CD4-positive, CD25-positive, alpha-beta regulatory T cell (primary cell): Measurements from ENCODE around the gene YPEL1. TPM values are rescaled to one million over a fixed set of nuclear protein-coding genes. Genes with fewer than 3 reads are reported as not detected.
"Not testable (repeated sequence)": the region's sequence is repeated elsewhere in the genome, so short reads cannot be mapped to it uniquely, and the experiment has no call there.

Source experiments
- ATAC-seq, 2 donors: fragments of 150-1000 bp; cut with Tn5 transposase; one replicate each; pipeline ENCODE4 v1.10.0; 2021; ENCODE audit warnings: low read depth in 2 of 2, moderate number of reproducible peaks in 2 of 2, moderate library complexity in 1 of 2
- DNase-seq, 3 donors: peaks; one replicate each; pipeline versions ENCODE4 v3.0.0 to v3.0.0-alpha.2; 2012 to 2022; ENCODE audit warnings: mixed read lengths in 1 of 3
- H3K27ac ChIP-seq: one replicate; pipeline ENCODE4 v1.7.0; 2013; ENCODE audit warnings: mild to moderate bottlenecking, low read length; ENCODE audit not compliant: insufficient read depth, poor library complexity, severe bottlenecking
- H3K27me3 ChIP-seq: one replicate; pipeline ENCODE4 v1.7.0; 2013; ENCODE audit warnings: low read length; ENCODE audit not compliant: control insufficient read depth, insufficient read depth
- H3K36me3 ChIP-seq: one replicate; pipeline ENCODE4 v1.7.0; 2013; ENCODE audit warnings: mild to moderate bottlenecking, low read length, moderate library complexity; ENCODE audit not compliant: control insufficient read depth, insufficient read depth
- H3K4me1 ChIP-seq: 2 replicates; pipeline ENCODE4 v1.7.0; 2013; ENCODE audit warnings: mild to moderate bottlenecking, low read length; ENCODE audit not compliant: insufficient read depth, control insufficient read depth, poor library complexity, severe bottlenecking
- H3K4me3 ChIP-seq: one replicate; pipeline ENCODE4 v1.7.0; 2013; ENCODE audit warnings: low read depth, mild to moderate bottlenecking, low read length, moderate library complexity
- H3K9me3 ChIP-seq, 2 experiments: 1 replicate in 1 of 2; 2 replicates in 1 of 2; pipeline ENCODE4 v1.7.0; 2013; ENCODE audit warnings: low read length in 2 of 2, mild to moderate bottlenecking in 1 of 2, moderate library complexity in 1 of 2; ENCODE audit not compliant: control insufficient read depth in 2 of 2
- H3K27ac Mint-ChIP-seq, 3 donors: one replicate each; pipeline ENCODE4 v1.8.0; 2020 to 2022; ENCODE audit warnings: mild to moderate bottlenecking in 3 of 3, mixed read lengths in 3 of 3, moderate library complexity in 2 of 3
- H3K27me3 Mint-ChIP-seq: one replicate; pipeline ENCODE4 v1.8.0; 2022; ENCODE audit warnings: mild to moderate bottlenecking, mixed read lengths
- H3K36me3 Mint-ChIP-seq: one replicate; pipeline ENCODE4 v1.8.0; 2020; ENCODE audit warnings: mixed read lengths
- H3K4me1 Mint-ChIP-seq, 4 donors: one replicate each; pipeline ENCODE4 v1.8.0; 2020 to 2022; ENCODE audit warnings: mixed read lengths in 4 of 4, mild to moderate bottlenecking in 1 of 4
- H3K4me3 Mint-ChIP-seq, 4 donors: one replicate each; pipeline ENCODE4 v1.8.0; 2020 to 2022; ENCODE audit warnings: mild to moderate bottlenecking in 4 of 4, mixed read lengths in 4 of 4, moderate library complexity in 3 of 4
- H3K9me3 Mint-ChIP-seq, 7 donors: one replicate each; pipeline ENCODE4 v1.8.0; 2020 to 2022; ENCODE audit warnings: mixed read lengths in 7 of 7, mild to moderate bottlenecking in 3 of 7, moderate library complexity in 2 of 7
- polyA plus RNA-seq, 4 donors: library from polyadenylated mRNA; unstranded; fragments of 300-500 nt; fragmentation: Illumina TruSeq; gene quantifications; one replicate each; pipeline ENCODE4 v1.2.3, GENCODE V29; 2021
- total RNA-seq: library from RNA; stranded (reverse); gene quantifications from one replicate; pipeline ENCODE4 v1.2.3, GENCODE V29; 2022

Gene YPEL1
- total and polyA plus RNA-seq, 5 donors from 2014 or later, result 5.4 to 20.1 (median 9.5) TPM

GRCh38 chr22:21683401-21683811 is 52.2 kb downstream of the YPEL1 start:
- Histone ChIP-seq H3K27me3 (no peaks in the 10 kb centered on the region), H3K9me3 (no peaks in the 10 kb centered on the region), H3K27ac (no peak overlapping the region), H3K36me3 (peaks cover 45% of the 10 kb centered on the region), H3K4me3 (no peak overlapping the region), H3K4me1 (no peaks in the 10 kb centered on the region)
- Mint-ChIP-seq H3K36me3 (peaks cover 9% of the 10 kb centered on the region), H3K27ac (peak overlapping the region in 1 of 3 donors; percentile 88), H3K4me1 (peaks cover 0 to 5% (median 1%) of the 10 kb centered on the region in 4 donors), H3K9me3 (no peaks in the 10 kb centered on the region), H3K27me3 (no peaks in the 10 kb centered on the region), H3K4me3 (no peak overlapping the region)
- ATAC-seq (no peak), DNase-seq (no peak)

GRCh38 chr22:21682385-21683175 is 53.0 kb downstream of the YPEL1 start:
- H3K27ac Mint-ChIP-seq, result no peak overlapping the region
- Histone ChIP-seq H3K36me3 (peaks cover 43% of the 10 kb centered on the region), H3K9me3 (no peaks in the 10 kb centered on the region), H3K4me1 (no peaks in the 10 kb centered on the region), H3K27me3 (no peaks in the 10 kb centered on the region), H3K4me3 (no peak overlapping the region), H3K27ac (no peak overlapping the region)
- no peaks in the 10 kb centered on the region for H3K9me3 Mint-ChIP-seq
- no peaks in the 10 kb centered on the region for H3K27me3 Mint-ChIP-seq
- H3K4me1 Mint-ChIP-seq, result peaks cover 0 to 5% (median 1%) of the 10 kb centered on the region in 4 donors
- H3K36me3 Mint-ChIP-seq, result peaks cover 9% of the 10 kb centered on the region
- H3K4me3 Mint-ChIP-seq, result no peak overlapping the region
- ATAC-seq (no peak), DNase-seq (no peak)

- DNase-seq (no peak), ATAC-seq (no peak)
- Mint-ChIP-seq H3K4me3 (no peak overlapping the region), H3K27ac (no peak overlapping the region), H3K4me1 (peaks cover 0 to 5% (median 1%) of the 10 kb centered on the region in 4 donors), H3K27me3 (no peaks in the 10 kb centered on the region), H3K9me3 (no peaks in the 10 kb centered on the region), H3K36me3 (peaks cover 9% of the 10 kb centered on the region)
- Histone ChIP-seq H3K27me3 (no peaks in the 10 kb centered on the region), H3K36me3 (peaks cover 39% of the 10 kb centered on the region), H3K9me3 (no peaks in the 10 kb centered on the region), H3K4me1 (no peaks in the 10 kb centered on the region), H3K4me3 (no peak overlapping the region), H3K27ac (no peak overlapping the region)
These were observed 53.8 kb downstream of the YPEL1 start for GRCh38 chr22:21681566-21682370.

GRCh38 chr22:21680830-21681565 is 54.6 kb downstream of the YPEL1 start:
- Histone ChIP-seq H3K9me3 (no peaks in the 10 kb centered on the region), H3K27me3 (no peaks in the 10 kb centered on the region), H3K4me3 (no peak overlapping the region), H3K4me1 (no peaks in the 10 kb centered on the region), H3K36me3 (peaks cover 34% of the 10 kb centered on the region), H3K27ac (no peak overlapping the region)
- no peak overlapping the region for H3K4me3 Mint-ChIP-seq
- H3K36me3 Mint-ChIP-seq, result peaks cover 9% of the 10 kb centered on the region
- H3K9me3 Mint-ChIP-seq, result no peaks in the 10 kb centered on the region
- peak overlapping the region in 1 of 3 donors; percentile 77 for H3K27ac Mint-ChIP-seq
- DNase-seq, result no peak
- no peak for ATAC-seq
- H3K4me1 Mint-ChIP-seq, result peaks cover 0 to 5% (median 1%) of the 10 kb centered on the region in 4 donors
- no peaks in the 10 kb centered on the region for H3K27me3 Mint-ChIP-seq

- H3K27me3 ChIP-seq, result no peaks in the 10 kb centered on the region
- peaks cover 0 to 5% (median 1%) of the 10 kb centered on the region in 4 donors for H3K4me1 Mint-ChIP-seq
- H3K27me3 Mint-ChIP-seq, result no peaks in the 10 kb centered on the region
- no peaks in the 10 kb centered on the region for H3K9me3 ChIP-seq
- no peak overlapping the region for H3K4me3 ChIP-seq
- no peaks in the 10 kb centered on the region for H3K9me3 Mint-ChIP-seq
- no peak overlapping the region for H3K4me3 Mint-ChIP-seq
- DNase-seq (no peak), ATAC-seq (no peak)
- H3K36me3 Mint-ChIP-seq, result peaks cover 7% of the 10 kb centered on the region
- H3K27ac Mint-ChIP-seq, result no peak overlapping the region
- peaks cover 33% of the 10 kb centered on the region for H3K36me3 ChIP-seq
- no peaks in the 10 kb centered on the region for H3K4me1 ChIP-seq
- no peak overlapping the region for H3K27ac ChIP-seq
These were observed 56.2 kb downstream of the YPEL1 start for GRCh38 chr22:21679383-21679782.

GRCh38 chr22:21678842-21679241 is 56.8 kb downstream of the YPEL1 start:
- not testable (repeated sequence) for H3K27me3 Mint-ChIP-seq, H3K4me1 Mint-ChIP-seq, H3K27ac Mint-ChIP-seq, H3K36me3 Mint-ChIP-seq, H3K9me3 ChIP-seq, H3K4me1 ChIP-seq, H3K9me3 Mint-ChIP-seq, ATAC-seq, H3K27me3 ChIP-seq, H3K4me3 Mint-ChIP-seq, DNase-seq, H3K4me3 ChIP-seq, H3K27ac ChIP-seq
- H3K36me3 ChIP-seq, result peaks cover 38% of the 10 kb centered on the region

GRCh38 chr22:21677606-21678443 is 57.8 kb downstream of the YPEL1 start:
- Histone ChIP-seq H3K9me3 (no peaks in the 10 kb centered on the region), H3K4me3 (no peak overlapping the region), H3K27ac (no peak overlapping the region), H3K27me3 (no peaks in the 10 kb centered on the region), H3K36me3 (peaks cover 42% of the 10 kb centered on the region), H3K4me1 (no peaks in the 10 kb centered on the region)
- Mint-ChIP-seq H3K27ac (no peak overlapping the region), H3K9me3 (no peaks in the 10 kb centered on the region), H3K27me3 (no peaks in the 10 kb centered on the region), H3K36me3 (peaks cover 9% of the 10 kb centered on the region), H3K4me1 (peaks cover 0 to 5% (median 1%) of the 10 kb centered on the region in 4 donors), H3K4me3 (no peak overlapping the region)
- DNase-seq (no peak), ATAC-seq (no peak)
